A549 (cell line): ENCODE results near the gene STBD1. TPM values are rescaled to one million over a fixed set of nuclear protein-coding genes. Genes with fewer than 3 reads are reported as not detected.
"Not testable (repeated sequence)": the region's sequence is repeated elsewhere in the genome, so short reads cannot be mapped to it uniquely, and the experiment has no call there.

ENCODE experiments used
- ATAC-seq, 2 experiments: fragments of 200-7000 bp in 1 of 2; fragments of >200 bp in 1 of 2; cut with Nextera tagmentation in 1 of 2; cut with Tn5 transposase in 1 of 2; 3 replicates each; pipeline versions ENCODE4 v1.8.0 to v1.9.1; 2018 to 2020; ENCODE audit warnings: mild to moderate bottlenecking in 1 of 2, moderate library complexity in 1 of 2
- CTCF ChIA-PET: fragments of 300-600 bp; sonication (Branson Sonifier 250); formaldehyde crosslinking; extraction: SDS; loops from one replicate; lab custom pipeline; 2021; ENCODE audit warnings: antibody characterized with exemption, inconsistent platforms; lab: Yijun Ruan, JAX
- POLR2A ChIA-PET: fragments of 350-600 bp; formaldehyde crosslinking; extraction: SDS; loops from one replicate; lab custom pipeline; 2021; ENCODE audit warnings: antibody characterized with exemption, inconsistent platforms; lab: Yijun Ruan, JAX
- DNase-seq, 2 experiments: peaks; one replicate each; pipeline versions ENCODE4 v3.0.0 to v3.0.0-alpha.2; 2011 to 2016; ENCODE audit warnings: low read depth in 1 of 2, low spot score in 1 of 2
- FAIRE-seq: peaks from 2 replicates; lab custom pipeline; 2011; peaks lifted over from hg19 to GRCh38; lab: Jason Lieb, UNC
- H3K27ac ChIP-seq, 2 experiments: fragments of >200 bp; sonication (Bioruptor Twin); formaldehyde crosslinking; 3 replicates each; pipeline ENCODE4 v1.5.1; 2016 to 2017
- H3K4me1 ChIP-seq: fragments of >200 bp; sonication (Bioruptor Twin); formaldehyde crosslinking; 3 replicates; pipeline ENCODE4 v1.6.1; 2016
- H3K4me2 ChIP-seq: fragments of >200 bp; sonication (Bioruptor Twin); formaldehyde crosslinking; 3 replicates; pipeline ENCODE4 v1.6.1; 2016
- H3K4me3 ChIP-seq: fragments of >200 bp; sonication (Bioruptor Twin); formaldehyde crosslinking; 3 replicates; pipeline ENCODE4 v1.5.1; 2016
- H3K9me3 ChIP-seq: fragments of >200 bp; sonication (Bioruptor Twin); formaldehyde crosslinking; 3 replicates; pipeline ENCODE4 v1.6.1; 2016
- CTCF ChIP-seq: fragments of >200 bp; sonication (Bioruptor Twin); formaldehyde crosslinking; IDR thresholded peaks from 3 replicates; pipeline ENCODE4 v1.5.1; 2016
- HEYL ChIP-seq: fragments of 250-450 bp; sonication (Bioruptor Pico); IDR thresholded peaks from 2 replicates; pipeline ENCODE4 v1.8.0; 2021; ENCODE audit warnings: mild to moderate bottlenecking, moderate library complexity
- HOXB13 ChIP-seq: fragments of 250-450 bp; sonication (Bioruptor Pico); IDR thresholded peaks from 2 replicates; pipeline ENCODE4 v1.5.0; 2020; ENCODE audit warnings: low read depth, mild to moderate bottlenecking, moderate library complexity
- JUN ChIP-seq, 2 experiments: fragments of >200 bp; sonication (Bioruptor Twin); formaldehyde crosslinking; IDR thresholded peaks; 2 replicates in 1 of 2; 3 replicates in 1 of 2; pipeline ENCODE4 v1.6.1; 2016 to 2017
- PBX3 ChIP-seq: IDR thresholded peaks from 2 replicates; pipeline ENCODE4 v1.6.1; 2012
- REST ChIP-seq: fragments of 200-600 bp; sonication (generic); IDR thresholded peaks from 2 replicates; pipeline ENCODE4 v1.6.1; 2016; ENCODE audit warnings: antibody characterized with exemption, mild to moderate bottlenecking, moderate library complexity
- ZNF302 ChIP-seq: fragments of 250-450 bp; sonication (Bioruptor Pico); IDR thresholded peaks from 2 replicates; pipeline ENCODE4 v1.9.0; 2021; ENCODE audit warnings: inconsistent platforms, mild to moderate bottlenecking, moderate library complexity
- WGBS: methylation state at CpG from one replicate; pipeline ENCODE4 v1.1.6; 2017; ENCODE audit errors: missing lambda C conversion rate; 5-methylcytosine and 5-hydroxymethylcytosine counted together
- polyA plus RNA-seq, 4 experiments: library from polyadenylated mRNA; depleted of rRNA in 3 of 4; stranded (reverse); fragments of >200 nt; fragmentation: RNase III in 1 of 4; extraction: RNeasy Plus Mini Kit Qiagen cat#74134 plus additional on column Dnase treatment in 1 of 4; gene quantifications; 2 replicates in 3 of 4; 3 replicates in 1 of 4; pipeline ENCODE4 v1.2.3, GENCODE V29; 2011 to 2017
- small RNA-seq, 6 experiments: library from RNA; depleted of rRNA; stranded (forward); fragments of <200 nt; gene quantifications; one replicate each; pipeline ENCODE3, GENCODE V24; 2012

The STBD1 gene
- polyA plus RNA-seq, 2 of the 4 experiments (the other 2 are of a cell fraction) = 1.3 to 6.4 TPM

DNA sequence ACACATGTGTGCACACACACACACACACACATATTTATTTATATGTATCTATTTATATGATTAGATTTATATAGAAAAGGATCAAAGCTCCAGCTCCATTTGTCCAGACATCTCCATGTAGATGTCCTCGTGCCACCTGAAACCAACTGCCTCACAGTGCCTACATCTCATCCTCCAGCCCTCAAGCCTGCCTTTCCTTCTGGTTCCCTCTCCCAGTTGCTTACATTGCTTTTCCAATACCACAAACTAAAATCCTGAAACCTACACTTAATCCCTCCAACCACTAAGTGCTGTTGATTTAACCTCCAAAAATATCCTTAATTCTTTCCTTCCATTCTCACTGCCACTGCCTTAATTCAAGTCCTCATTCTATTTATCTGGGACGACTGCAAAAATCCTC is 51.4 kb downstream of the STBD1 start:
- Histone ChIP-seq H3K4me2 (no peak overlapping the region), H3K27ac (no peak overlapping the region), H3K9me3 (peaks cover 4% of the 10 kb centered on the region; the same call in 2 of the 3 replicates), H3K4me3 (no peak overlapping the region), H3K4me1 (no peaks in the 10 kb centered on the region)
- TF ChIP-seq HEYL (CRISPR knock-in tag) (no peak), HOXB13 (CRISPR knock-in tag) (no peak), REST (no peak), JUN (IDR thresholded peaks at IDR 0.05) (no peak), PBX3 (no peak), ZNF302 (no peak), CTCF (no peak)
- CTCF ChIA-PET = no interaction called here
- DNase-seq (no peak), FAIRE-seq (no peak), ATAC-seq (no peak)
- WGBS = 2% methylated on average over 2 of the region's 2 CpGs
- POLR2A ChIA-PET = no interaction called here

DNA sequence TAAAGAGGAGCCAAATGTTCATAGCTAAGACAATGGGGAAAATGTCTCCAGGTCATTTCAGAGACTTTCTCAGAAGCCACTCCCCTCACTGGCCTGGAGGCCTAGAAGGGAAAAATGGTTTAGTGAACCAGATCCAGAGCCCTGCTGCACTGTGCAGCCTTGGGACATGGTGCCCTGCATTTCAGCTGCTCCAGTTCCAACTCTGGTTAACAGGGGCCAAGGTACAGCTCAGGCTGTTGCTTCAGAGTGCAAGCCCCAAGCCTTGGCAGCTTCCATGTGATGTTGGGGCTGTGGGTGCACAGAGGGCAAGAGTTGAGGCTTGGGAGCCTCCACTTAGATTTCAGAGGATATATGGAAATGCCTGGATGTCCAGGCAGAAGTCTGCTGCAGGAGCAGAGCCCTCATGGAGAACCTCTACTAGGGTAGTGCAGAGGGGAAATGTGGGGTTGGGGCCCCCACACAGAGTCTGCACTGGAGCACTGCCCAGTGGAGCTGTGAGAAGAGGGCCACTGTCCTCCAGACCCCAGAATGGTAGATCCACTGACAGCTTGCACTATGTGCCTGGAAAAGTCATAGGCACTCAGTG is 53.4 kb downstream of the STBD1 start:
- FAIRE-seq, CTCF ChIA-PET, POLR2A ChIA-PET: not testable (repeated sequence)

More for the DNA sequence above, 53.4 kb downstream of the STBD1 start:
- not testable (repeated sequence) for ATAC-seq, H3K4me2 ChIP-seq, H3K4me3 ChIP-seq, DNase-seq, H3K9me3 ChIP-seq, H3K27ac ChIP-seq, H3K4me1 ChIP-seq

Small RNA genes within 50 kb of the gene (small RNA-seq; reads per million reads assigned to genes)
- 0 reads per million in 6 experiments for gene RNU6-1000P

Other genes starting within 250 kb of the STBD1 start
- not detected in 2 replicates for gene ART3, start 232.0 kb upstream of the STBD1 start, polyA plus RNA-seq (2011; rRNA removed)
- not detected in 3 replicates for gene ART3, start 232.0 kb upstream of the STBD1 start, polyA plus RNA-seq (2017; fragmentation: RNase III; extraction: RNeasy Plus Mini Kit Qiagen cat#74134 plus additional on column Dnase treatment)
- 34.0 and 43.2 TPM in 2 replicates for gene NUP54, start 158.3 kb upstream of the STBD1 start, polyA plus RNA-seq (2011; rRNA removed)
- 32.1 to 38.3 TPM (median 35.6 TPM) in 3 replicates for gene NUP54, start 158.3 kb upstream of the STBD1 start, polyA plus RNA-seq (2017; fragmentation: RNase III; extraction: RNeasy Plus Mini Kit Qiagen cat#74134 plus additional on column Dnase treatment)
- gene SCARB2, start 92.9 kb upstream of the STBD1 start, polyA plus RNA-seq (2011; rRNA removed) = 65.4 and 73.4 TPM in 2 replicates
- gene SCARB2, start 92.9 kb upstream of the STBD1 start, polyA plus RNA-seq (2017; fragmentation: RNase III; extraction: RNeasy Plus Mini Kit Qiagen cat#74134 plus additional on column Dnase treatment) = 44.3 to 48.8 TPM (median 47.2 TPM) in 3 replicates
- gene FAM47E, start 55.0 kb upstream of the STBD1 start, polyA plus RNA-seq (2011; rRNA removed) = 0.65 and 0.85 TPM in 2 replicates
- gene FAM47E, start 55.0 kb upstream of the STBD1 start, polyA plus RNA-seq (2017; fragmentation: RNase III; extraction: RNeasy Plus Mini Kit Qiagen cat#74134 plus additional on column Dnase treatment) = 0.08 to 0.26 TPM (median 0.23 TPM) in 3 replicates
- 0.04 and 0.06 TPM in 2 replicates for gene CCDC158, start 114.4 kb downstream of the STBD1 start, polyA plus RNA-seq (2011; rRNA removed)
- gene CCDC158, start 114.4 kb downstream of the STBD1 start, polyA plus RNA-seq (2017; fragmentation: RNase III; extraction: RNeasy Plus Mini Kit Qiagen cat#74134 plus additional on column Dnase treatment) = not detected in 3 replicates
- gene SHROOM3, start 128.5 kb downstream of the STBD1 start, polyA plus RNA-seq (2011; rRNA removed) = 5.1 and 6.7 TPM in 2 replicates
- 2.7 to 3.2 TPM (median 2.8 TPM) in 3 replicates for gene SHROOM3, start 128.5 kb downstream of the STBD1 start, polyA plus RNA-seq (2017; fragmentation: RNase III; extraction: RNeasy Plus Mini Kit Qiagen cat#74134 plus additional on column Dnase treatment)